Mesothelial cell of epicardium (in vitro differentiated cells): ENCODE data around the gene ASIC2. TPM values are rescaled to one million over a fixed set of nuclear protein-coding genes. Genes with fewer than 3 reads are reported as not detected.

Experiments used
- DNase-seq, 2 experiments: peaks; one replicate each; pipeline ENCODE4 v3.0.0; 2021; ENCODE audit warnings: low spot score in 2 of 2; ENCODE audit not compliant: unreplicated experiment in 2 of 2
- H3K27ac Mint-ChIP-seq: 2 replicates; pipeline ENCODE4 v1.8.0; 2021; ENCODE audit warnings: mixed read lengths
- H3K27me3 Mint-ChIP-seq: 2 replicates; pipeline ENCODE4 v1.8.0; 2021; ENCODE audit warnings: low read depth, mixed read lengths
- H3K36me3 Mint-ChIP-seq: 2 replicates; pipeline ENCODE4 v1.8.0; 2021; ENCODE audit warnings: mixed read lengths
- H3K4me1 Mint-ChIP-seq: 2 replicates; pipeline ENCODE4 v1.8.0; 2021; ENCODE audit warnings: mixed read lengths
- H3K4me3 Mint-ChIP-seq: 2 replicates; pipeline ENCODE4 v1.8.0; 2021; ENCODE audit warnings: mild to moderate bottlenecking, moderate library complexity, mixed read lengths
- H3K9me3 Mint-ChIP-seq: 2 replicates; pipeline ENCODE4 v1.8.0; 2021; ENCODE audit warnings: mixed read lengths
- total RNA-seq: library from RNA; stranded (reverse); gene quantifications from 3 replicates; pipeline ENCODE4 v1.2.1, GENCODE V29; 2021
- TF ChIP-seq, protein P1 (sequence below): fragments of 200-600 bp; sonication (generic); IDR thresholded peaks from one replicate; pipeline ENCODE4 v1.5.0; 2021; ENCODE audit warnings: antibody characterized with exemption; ENCODE audit not compliant: unreplicated experiment

The ASIC2 gene
- total RNA-seq, 1 donor from 2014 or later, result 3.4 TPM

DNA sequence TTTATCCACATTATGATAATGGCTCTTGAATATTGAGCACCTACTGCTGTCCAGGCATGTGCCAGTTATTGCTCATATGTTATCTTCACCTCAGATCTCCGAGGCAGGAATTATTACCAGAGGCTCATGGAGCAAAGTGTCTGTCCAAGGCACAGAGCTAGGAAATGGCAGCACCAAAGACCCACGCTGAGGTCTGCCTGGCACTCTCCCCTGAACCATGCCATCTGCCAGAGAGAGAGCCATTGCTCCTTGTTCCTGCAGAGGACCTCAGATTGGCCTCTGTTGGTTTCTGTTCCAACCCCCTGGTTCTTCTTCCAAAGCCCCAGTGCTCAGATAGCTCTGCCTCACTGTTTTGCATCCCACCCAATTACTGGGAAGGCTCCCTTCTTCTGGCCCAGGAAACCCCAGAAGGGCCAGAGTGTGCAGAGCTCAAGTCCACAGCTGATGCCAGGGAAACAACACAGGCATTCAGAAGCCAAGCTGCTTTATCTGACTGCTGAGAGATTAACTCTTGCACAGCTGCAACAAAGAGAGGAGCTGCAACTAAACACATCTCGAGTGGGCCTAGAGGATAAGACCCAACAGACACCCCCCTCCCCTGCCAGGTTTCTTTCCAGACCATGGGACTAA is 5.9 kb downstream of the ASIC2 start:
- H3K27me3 Mint-ChIP-seq, result peaks cover 43% of the 10 kb centered on the region

DNA sequence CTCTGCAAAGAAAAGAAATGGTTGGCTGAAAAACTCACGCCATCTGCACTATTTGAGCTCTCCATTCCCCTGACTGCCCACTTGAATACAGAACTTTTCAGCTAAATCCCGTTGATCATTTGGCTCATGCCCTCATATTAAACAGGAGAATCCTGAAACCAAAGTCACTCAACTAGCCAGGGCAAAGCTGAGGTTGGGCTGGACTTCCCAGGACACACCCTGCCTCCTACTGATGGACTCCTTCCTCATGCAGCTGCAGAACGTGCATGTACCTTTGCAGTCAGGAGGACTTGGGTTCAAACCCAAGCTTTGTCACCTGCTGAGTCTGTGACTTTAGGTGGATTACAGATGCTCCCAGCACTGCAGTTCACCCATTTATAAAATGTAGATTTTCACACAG is 7.7 kb downstream of the ASIC2 start:
- no peak for DNase-seq
- no peaks in the 10 kb centered on the region for H3K36me3 Mint-ChIP-seq
- TF ChIP-seq, protein P1, sequence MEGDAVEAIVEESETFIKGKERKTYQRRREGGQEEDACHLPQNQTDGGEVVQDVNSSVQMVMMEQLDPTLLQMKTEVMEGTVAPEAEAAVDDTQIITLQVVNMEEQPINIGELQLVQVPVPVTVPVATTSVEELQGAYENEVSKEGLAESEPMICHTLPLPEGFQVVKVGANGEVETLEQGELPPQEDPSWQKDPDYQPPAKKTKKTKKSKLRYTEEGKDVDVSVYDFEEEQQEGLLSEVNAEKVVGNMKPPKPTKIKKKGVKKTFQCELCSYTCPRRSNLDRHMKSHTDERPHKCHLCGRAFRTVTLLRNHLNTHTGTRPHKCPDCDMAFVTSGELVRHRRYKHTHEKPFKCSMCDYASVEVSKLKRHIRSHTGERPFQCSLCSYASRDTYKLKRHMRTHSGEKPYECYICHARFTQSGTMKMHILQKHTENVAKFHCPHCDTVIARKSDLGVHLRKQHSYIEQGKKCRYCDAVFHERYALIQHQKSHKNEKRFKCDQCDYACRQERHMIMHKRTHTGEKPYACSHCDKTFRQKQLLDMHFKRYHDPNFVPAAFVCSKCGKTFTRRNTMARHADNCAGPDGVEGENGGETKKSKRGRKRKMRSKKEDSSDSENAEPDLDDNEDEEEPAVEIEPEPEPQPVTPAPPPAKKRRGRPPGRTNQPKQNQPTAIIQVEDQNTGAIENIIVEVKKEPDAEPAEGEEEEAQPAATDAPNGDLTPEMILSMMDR, result no peak
- H3K4me1 Mint-ChIP-seq, result peaks cover 30% of the 10 kb centered on the region
- H3K27ac Mint-ChIP-seq, result no peak overlapping the region
- peaks cover 30% of the 10 kb centered on the region for H3K27me3 Mint-ChIP-seq
- H3K9me3 Mint-ChIP-seq, result no peaks in the 10 kb centered on the region
- no peak overlapping the region for H3K4me3 Mint-ChIP-seq

More for the DNA sequence above, 5.9 kb downstream of the ASIC2 start:
- TF ChIP-seq, protein P1, result no peak
- no peaks in the 10 kb centered on the region for H3K36me3 Mint-ChIP-seq
- H3K9me3 Mint-ChIP-seq, result no peaks in the 10 kb centered on the region
- H3K4me1 Mint-ChIP-seq, result peaks cover 31% of the 10 kb centered on the region
- H3K4me3 Mint-ChIP-seq, result no peak overlapping the region
- no peak for DNase-seq
- no peak overlapping the region for H3K27ac Mint-ChIP-seq

DNA sequence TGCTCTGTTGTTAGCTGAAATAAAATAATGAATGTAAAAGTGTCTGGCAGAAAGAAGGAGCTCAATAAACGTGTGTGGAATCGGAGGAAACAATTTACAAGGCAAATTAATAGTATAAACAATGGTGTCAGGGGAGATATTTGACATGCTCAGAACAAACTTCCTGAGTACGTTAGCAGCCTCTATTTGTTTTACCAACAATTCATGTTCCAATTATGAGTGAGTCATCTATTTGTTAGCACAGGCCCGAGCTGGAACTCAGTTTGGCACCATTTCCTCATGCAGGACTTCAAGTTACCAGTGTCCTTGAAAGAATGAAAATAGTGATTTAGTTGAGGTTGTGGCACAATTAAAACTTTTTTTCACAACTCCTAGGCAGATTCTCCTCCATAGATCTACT is 9.1 kb downstream of the ASIC2 start:
- TF ChIP-seq, protein P1, result no peak
- Mint-ChIP-seq H3K9me3 (no peaks in the 10 kb centered on the region), H3K4me1 (peaks cover 40% of the 10 kb centered on the region), H3K36me3 (no peaks in the 10 kb centered on the region), H3K27ac (no peak overlapping the region), H3K27me3 (peaks cover 16% of the 10 kb centered on the region), H3K4me3 (no peak overlapping the region)
- no peak for DNase-seq

DNA sequence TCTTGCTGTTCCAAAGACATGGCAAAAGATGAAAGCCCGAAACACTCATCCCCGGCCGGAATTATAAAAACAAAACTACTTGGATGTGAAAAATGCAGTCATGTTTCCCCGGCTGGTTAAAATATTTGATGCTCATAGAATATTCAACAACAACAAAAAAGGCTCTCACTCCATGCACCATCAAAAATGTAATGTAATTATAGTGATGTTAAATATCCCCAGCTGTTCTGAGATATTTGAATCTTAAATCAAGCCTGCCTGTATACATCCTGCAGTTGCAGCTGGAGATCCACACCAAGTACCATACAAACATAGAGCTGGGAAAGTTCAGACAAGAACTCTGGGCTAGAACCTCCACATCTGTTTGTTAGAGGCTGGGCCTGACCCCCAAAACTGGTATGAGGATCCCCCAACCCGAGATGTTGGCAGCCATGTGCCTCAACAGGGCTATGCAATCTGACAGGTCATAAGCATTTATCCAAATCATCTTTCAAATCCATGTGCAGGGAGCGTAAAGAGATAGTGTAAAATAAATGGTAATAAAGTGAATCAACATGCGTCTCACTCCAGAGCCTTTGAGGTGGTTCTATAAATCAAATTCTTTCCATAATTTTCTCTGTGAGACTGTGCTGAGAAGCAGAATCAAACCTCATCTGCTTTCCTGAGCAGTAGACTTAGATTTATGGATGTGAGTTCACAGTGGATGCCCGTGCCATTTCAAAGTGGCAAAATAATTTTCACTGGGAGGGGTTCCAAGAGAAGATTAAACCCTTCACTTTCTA is 12.7 kb downstream of the ASIC2 start:
- no peaks in the 10 kb centered on the region for H3K36me3 Mint-ChIP-seq
- peaks cover 56% of the 10 kb centered on the region for H3K4me1 Mint-ChIP-seq
- H3K4me3 Mint-ChIP-seq, result no peak overlapping the region
- no peak overlapping the region for H3K27ac Mint-ChIP-seq
- H3K27me3 Mint-ChIP-seq, result peaks cover 2% of the 10 kb centered on the region
- no peaks in the 10 kb centered on the region for H3K9me3 Mint-ChIP-seq
- DNase-seq, result no peak
- TF ChIP-seq, protein P1, result no peak

DNA sequence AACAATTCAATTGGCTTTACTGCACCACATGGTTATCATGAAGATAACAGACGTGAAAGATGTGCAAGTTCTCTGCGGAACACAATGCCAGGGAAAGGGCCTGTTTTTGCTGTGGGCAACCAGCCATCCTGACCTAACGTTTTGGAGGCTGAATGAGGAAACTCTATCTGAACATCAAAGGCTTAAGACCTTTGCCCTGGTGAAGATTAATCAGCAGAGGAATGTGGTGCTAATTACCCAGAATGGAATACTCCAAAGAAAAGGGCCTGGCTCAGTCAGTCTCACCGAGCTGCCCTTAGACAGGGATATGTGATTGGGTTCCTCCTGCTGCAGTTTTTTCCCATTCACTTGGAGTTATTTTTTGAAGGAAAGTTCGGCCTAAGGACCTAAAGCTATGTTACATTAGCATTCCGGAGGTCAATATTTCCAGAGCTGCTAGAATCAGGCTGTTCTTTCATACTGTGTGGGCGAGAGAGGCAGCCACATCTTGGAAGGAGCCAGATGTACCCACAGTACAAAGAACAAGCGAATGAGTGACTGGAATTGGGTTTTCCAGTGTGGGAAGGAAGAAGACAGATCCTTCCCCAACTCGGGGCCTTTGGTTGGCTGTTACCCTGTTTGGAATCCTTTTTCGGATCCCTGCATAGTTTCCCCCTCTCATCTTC is 15.5 kb downstream of the ASIC2 start:
- no peak for DNase-seq
- TF ChIP-seq, protein P1, result no peak
- peaks cover 53% of the 10 kb centered on the region for H3K4me1 Mint-ChIP-seq
- H3K27me3 Mint-ChIP-seq, result no peaks in the 10 kb centered on the region
- H3K36me3 Mint-ChIP-seq, result no peaks in the 10 kb centered on the region
- no peak overlapping the region for H3K4me3 Mint-ChIP-seq
- no peaks in the 10 kb centered on the region for H3K9me3 Mint-ChIP-seq
- H3K27ac Mint-ChIP-seq, result peak overlapping the region; percentile 78
